ENCODE data around the gene PHYH.
"Not testable (repeated sequence)": the region's sequence is repeated elsewhere in the genome, so short reads cannot be mapped to it uniquely, and the experiment has no call there.

PHYH gene

DNA sequence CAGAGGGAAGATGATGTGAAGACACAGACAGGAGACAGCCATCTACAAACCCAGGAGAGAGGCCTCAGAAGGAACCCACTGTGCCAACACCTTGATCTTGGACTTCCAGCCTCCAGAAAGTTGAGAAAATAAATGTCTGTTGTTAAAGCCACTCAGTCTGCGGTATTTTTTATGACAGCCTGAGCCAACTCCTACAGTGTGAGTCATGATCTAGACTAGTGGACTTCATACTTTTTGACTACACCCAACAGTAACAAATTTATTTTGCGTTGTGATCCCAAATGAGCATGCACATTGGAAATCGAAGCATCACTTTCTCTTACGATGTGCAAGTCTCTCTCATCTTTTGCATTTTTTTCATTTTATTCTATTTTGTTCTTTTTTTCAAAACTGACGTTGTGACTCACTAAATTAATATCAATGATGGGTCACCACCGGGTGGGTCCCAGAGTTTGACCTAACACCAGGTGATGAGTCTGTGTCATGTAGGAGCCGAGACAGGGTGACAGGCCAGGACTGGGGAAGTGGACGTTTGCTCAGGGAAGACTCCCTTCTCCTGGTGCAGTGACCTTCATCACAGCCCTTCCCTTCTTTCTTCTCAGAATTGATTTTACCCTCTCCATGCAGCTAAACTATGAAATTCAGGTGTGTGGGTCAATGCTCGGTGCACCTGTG is 28.9 kb downstream of the PHYH start:
- no peak for DNase-seq

DNA sequence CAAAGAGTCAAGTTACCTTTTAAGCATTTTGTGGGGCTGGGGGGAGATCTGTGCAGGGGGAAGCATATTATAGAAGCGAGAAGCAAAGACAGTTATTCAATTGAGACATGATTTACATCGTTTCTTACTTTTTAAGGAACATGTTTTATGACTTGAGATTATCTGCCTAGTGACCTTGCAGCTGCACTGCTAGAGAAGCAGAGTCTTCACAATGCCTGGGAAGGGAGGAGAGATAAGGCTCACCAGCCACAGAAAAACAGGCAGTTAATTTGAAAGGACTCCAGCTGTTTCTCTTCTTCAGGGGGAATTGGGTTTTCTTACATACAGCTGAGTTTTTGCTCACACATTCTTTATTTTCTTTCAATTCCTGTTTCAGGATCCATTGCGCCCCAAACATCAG is 31.0 kb downstream of the PHYH start:
- DNase-seq = no peak

DNA sequence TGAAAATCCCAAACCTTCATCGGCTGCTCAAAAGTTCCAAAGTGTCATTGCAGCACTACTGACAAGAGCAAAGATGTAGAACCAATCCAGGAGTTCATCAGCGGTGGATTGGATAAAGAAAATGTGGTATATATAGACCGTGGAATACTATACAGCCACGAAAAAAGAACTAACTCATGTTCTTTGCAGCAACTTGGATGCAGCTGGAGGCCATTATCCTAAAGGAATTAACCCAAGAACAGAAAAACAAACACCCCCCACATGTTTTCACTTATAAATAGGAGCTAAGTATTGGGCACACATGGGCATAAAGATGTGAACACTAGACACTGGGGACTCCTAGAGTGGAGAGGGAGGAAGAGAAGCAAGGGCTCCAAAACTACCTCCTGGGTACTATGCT is 31.6 kb downstream of the PHYH start:
- no peak for DNase-seq

- DNase-seq = no peak
These were observed 36.3 kb downstream of the PHYH start for GRCh38 chr10:13263591-13263990.

GRCh38 chr10:13262433-13262832 is 37.4 kb downstream of the PHYH start:
- DNase-seq = no peak

GRCh38 chr10:13257621-13258140 is 42.2 kb downstream of the PHYH start:
- DNase-seq = no peak

DNA sequence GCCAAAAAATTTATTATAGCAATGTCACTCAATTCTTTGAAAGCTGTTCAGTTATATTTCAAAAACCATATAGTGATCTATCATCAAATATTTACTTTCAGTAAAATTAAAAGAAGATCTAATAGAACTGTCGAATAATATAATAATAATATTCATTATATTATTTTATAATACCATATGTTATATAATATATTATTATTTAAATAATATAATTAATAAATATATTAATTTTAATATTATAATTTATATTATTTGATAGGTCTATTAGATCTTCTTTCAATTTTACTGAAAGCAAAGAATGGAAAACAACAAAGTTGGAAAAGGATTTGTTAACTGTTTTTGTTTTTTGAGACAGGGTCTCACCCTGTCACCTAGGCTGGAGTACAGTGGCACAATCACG is 43.2 kb downstream of the PHYH start:
- DNase-seq = no peak

- DNase-seq = no peak
These were observed 46.1 kb downstream of the PHYH start for GRCh38 chr10:13253726-13254125.

- DNase-seq = no peak
These were observed 52.1 kb downstream of the PHYH start for GRCh38 chr10:13247784-13248183.

- DNase-seq = no peak
These were observed 52.6 kb downstream of the PHYH start for GRCh38 chr10:13247246-13247645.

- DNase-seq = not testable (repeated sequence)
These were observed 57.6 kb downstream of the PHYH start for GRCh38 chr10:13242260-13242659.

DNA sequence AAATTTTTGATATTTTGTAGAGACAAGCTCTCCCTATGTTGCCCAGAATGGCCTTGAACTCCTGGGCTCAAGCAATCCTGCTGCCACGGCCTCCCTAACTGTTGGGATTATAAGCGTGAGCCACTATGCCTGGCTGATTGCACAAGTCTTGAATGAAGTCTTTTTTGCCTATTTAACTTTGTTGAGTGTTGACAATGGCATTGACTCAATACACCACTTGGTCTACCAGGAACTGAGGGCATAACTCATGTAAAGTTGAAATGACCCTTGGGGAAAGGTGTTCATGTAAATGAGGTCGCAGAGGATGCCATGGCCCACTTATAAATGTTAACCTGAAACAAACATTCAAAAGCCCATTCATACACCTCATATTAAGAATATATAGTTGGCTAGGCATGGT is 58.3 kb downstream of the PHYH start:
- no peak for DNase-seq

DNA sequence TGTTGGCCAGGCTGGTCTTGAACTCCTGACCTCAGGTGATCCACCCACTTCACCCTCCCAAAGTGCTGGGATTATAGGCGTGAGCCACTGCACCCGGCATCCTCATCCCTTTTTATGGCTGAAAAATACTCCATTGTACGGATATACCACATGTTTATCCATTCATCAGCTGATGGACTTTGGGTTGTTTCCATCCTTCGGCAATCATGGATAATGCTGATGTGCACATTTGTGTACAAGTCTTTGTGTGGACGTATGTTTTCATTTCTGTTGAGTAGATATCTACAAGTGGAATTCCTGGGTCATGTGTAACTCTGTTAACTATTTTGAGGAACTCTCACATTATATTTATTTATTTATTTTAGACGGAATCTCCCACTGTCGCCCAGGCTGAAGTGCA is 59.9 kb downstream of the PHYH start:
- DNase-seq = no peak

- DNase-seq = no peak
These were observed 61.4 kb downstream of the PHYH start for GRCh38 chr10:13238271-13239077.

GRCh38 chr10:13236638-13237037 is 63.2 kb downstream of the PHYH start:
- DNase-seq = no peak

DNA sequence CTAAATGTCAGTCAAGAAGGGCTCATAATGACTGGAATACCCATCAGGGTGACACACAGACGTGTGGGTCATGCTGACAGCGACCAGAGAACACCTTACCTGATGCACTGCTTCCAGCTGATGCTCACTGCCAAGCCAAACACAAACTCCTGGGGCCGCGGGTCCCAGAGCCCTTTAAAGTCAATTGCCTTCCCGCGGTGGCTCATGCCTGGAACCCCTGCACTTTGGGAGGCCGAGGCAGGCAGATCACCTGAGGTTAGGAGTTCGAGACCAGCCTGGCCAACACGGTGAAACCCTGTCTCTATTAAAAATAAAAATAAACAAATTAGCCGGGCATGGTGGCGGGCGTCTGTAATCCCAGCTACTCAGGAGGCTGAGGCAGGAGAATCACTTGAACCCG is 65.1 kb downstream of the PHYH start:
- not testable (repeated sequence) for DNase-seq

DNA sequence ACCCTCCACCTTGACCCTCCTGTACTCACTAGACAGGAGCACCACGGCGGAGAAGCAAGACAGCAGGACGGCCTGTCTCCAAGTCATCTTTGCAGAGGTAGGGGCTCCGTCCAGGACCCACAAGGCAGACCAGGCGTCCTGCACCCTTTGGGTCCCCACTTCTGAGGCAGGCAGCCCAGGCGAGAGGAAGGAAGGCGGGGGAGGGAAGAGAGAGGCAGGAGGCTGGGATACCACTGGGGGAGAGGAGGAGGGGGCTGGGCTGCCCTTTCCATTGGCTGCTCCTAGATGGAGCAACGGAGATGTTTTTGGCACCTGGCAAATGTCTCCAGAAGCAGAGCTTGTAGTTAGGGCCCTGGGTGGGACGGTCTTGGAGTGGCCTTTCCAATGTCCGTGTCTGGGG is 65.7 kb downstream of the PHYH start, which contains the start of gene UCMA:
Gene UCMA (minus strand): TSS at position 203 of the 400 bp plus-strand sequence. CDS start 116 bp downstream, at position 87.
- no peak for DNase-seq

DNA sequence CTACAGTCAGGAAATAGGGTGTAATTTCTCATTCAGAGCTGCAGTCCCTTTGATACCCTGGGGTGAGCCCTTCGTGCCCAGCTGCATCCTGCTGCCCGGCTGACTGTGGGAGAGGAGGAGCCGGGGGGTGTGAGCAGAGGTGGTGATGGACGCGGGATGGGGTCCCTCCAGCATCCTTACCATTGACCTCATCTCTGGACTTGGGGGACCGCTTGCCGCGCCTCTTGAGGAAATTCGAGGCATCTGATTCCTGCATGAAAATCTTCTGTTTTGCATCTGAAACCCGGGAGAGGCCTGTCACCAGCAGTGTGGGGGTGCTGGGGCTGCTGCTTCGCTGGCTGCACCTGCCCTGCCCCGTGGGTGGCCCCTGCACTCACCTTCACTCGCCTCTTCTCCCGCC is 66.5 kb downstream of the PHYH start:
- no peak for DNase-seq

GRCh38 chr10:13231808-13232207 is 68.1 kb downstream of the PHYH start:
- no peak for DNase-seq

DNA sequence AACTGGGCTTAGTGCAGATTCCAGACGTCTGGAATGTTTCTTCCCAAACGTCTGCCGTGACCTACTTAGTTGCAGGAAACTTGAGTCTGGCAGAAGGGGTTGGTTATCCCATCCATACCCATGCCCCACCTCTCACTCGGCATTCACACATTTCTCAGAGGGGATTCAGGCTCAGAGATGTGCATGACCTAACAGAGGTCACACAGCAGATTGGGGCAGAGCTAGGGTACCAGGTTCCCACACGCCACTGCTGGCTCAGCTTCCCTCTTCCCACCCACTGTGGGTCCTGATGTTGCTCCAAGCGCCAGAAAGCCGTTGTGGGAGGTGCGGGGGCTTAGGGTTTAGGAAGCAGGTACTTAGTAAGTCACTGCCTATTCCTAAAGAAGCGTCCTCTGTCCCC is 68.7 kb downstream of the PHYH start:
- no peak for DNase-seq
